ENCODE data around the gene BCAS3. TPM values are rescaled to one million over a fixed set of nuclear protein-coding genes. Genes with fewer than 3 reads are reported as not detected.
A peak's percentile ranks its signal among the peaks of the same experiment; 100 is the strongest.

The BCAS3 gene
- total RNA-seq, 1 donor from 2014 or later: 14.5 TPM

GRCh38 chr17:61235827-61236197, 558.2 kb downstream of the BCAS3 start:
- H3K9ac ChIP-seq (ENCODE audit: low read length): no peak overlapping the region
- no peaks in the 10 kb centered on the region for H3K27me3 ChIP-seq (ENCODE audit: insufficient read depth, low read length)
- H3K36me3 ChIP-seq (ENCODE audit: insufficient read depth, low read length): no peaks in the 10 kb centered on the region
- peaks cover 5% of the 10 kb centered on the region for H3K9me3 ChIP-seq (ENCODE audit: insufficient read depth, low read depth, low read length)
- H3K9me3 Mint-ChIP-seq (ENCODE audit: unreplicated experiment): no peaks in the 10 kb centered on the region
- no peaks in the 10 kb centered on the region for H3K27me3 Mint-ChIP-seq (ENCODE audit: low read depth, unreplicated experiment)
- H3K4me2 ChIP-seq (ENCODE audit: low read length): peak overlapping the region; percentile 53
- FAIRE-seq: no peak
- H3K27ac Mint-ChIP-seq (ENCODE audit: unreplicated experiment): no peak overlapping the region
- no peaks in the 10 kb centered on the region for H4K20me1 ChIP-seq (ENCODE audit: insufficient read depth, low read length)
- no peak overlapping the region for H2AFZ ChIP-seq (ENCODE audit: low read depth, low read length)
- H3K4me1 ChIP-seq (ENCODE audit: insufficient read depth, low read length): peaks cover 30% of the 10 kb centered on the region
- TF ChIP-seq EZH2 (IDR thresholded peaks at IDR 0.05; ENCODE audit: insufficient read depth, low read length) (no peak), CTCF (IDR thresholded peaks at IDR 0.05; ENCODE audit: insufficient read depth, low read depth, low read length) (no peak)
- H3K4me1 Mint-ChIP-seq (ENCODE audit: low read depth, unreplicated experiment): peaks cover 22% of the 10 kb centered on the region
- no peak overlapping the region for H3K4me3 Mint-ChIP-seq (ENCODE audit: unreplicated experiment)
- no peaks in the 10 kb centered on the region for H3K79me2 ChIP-seq (ENCODE audit: insufficient read depth, low read length)
- H3K36me3 Mint-ChIP-seq (ENCODE audit: low read depth, unreplicated experiment): no peaks in the 10 kb centered on the region
- DNase-seq (ENCODE audit: low read depth): peak; percentile 66
- H3K27ac ChIP-seq (ENCODE audit: low read depth, low read length): no peak overlapping the region
- H3K4me3 ChIP-seq (ENCODE audit: insufficient read depth, low read depth, low read length): no peak overlapping the region

GRCh38 chr17:61237275-61237674, 559.6 kb downstream of the BCAS3 start:
- Histone ChIP-seq H3K9ac (ENCODE audit: low read length) (no peak overlapping the region), H3K9me3 (ENCODE audit: insufficient read depth, low read depth, low read length) (peaks cover 5% of the 10 kb centered on the region), H2AFZ (ENCODE audit: low read depth, low read length) (no peak overlapping the region), H3K4me3 (ENCODE audit: insufficient read depth, low read depth, low read length) (no peak overlapping the region), H3K79me2 (ENCODE audit: insufficient read depth, low read length) (no peaks in the 10 kb centered on the region), H3K36me3 (ENCODE audit: insufficient read depth, low read length) (no peaks in the 10 kb centered on the region), H3K27me3 (ENCODE audit: insufficient read depth, low read length) (no peaks in the 10 kb centered on the region), H3K27ac (ENCODE audit: low read depth, low read length) (no peak overlapping the region), H3K4me2 (ENCODE audit: low read length) (no peak overlapping the region), H3K4me1 (ENCODE audit: insufficient read depth, low read length) (peaks cover 30% of the 10 kb centered on the region), H4K20me1 (ENCODE audit: insufficient read depth, low read length) (no peaks in the 10 kb centered on the region)
- Mint-ChIP-seq H3K9me3 (ENCODE audit: unreplicated experiment) (no peaks in the 10 kb centered on the region), H3K4me3 (ENCODE audit: unreplicated experiment) (no peak overlapping the region), H3K36me3 (ENCODE audit: low read depth, unreplicated experiment) (no peaks in the 10 kb centered on the region), H3K27me3 (ENCODE audit: low read depth, unreplicated experiment) (no peaks in the 10 kb centered on the region), H3K27ac (ENCODE audit: unreplicated experiment) (no peak overlapping the region), H3K4me1 (ENCODE audit: low read depth, unreplicated experiment) (peaks cover 22% of the 10 kb centered on the region)
- DNase-seq (ENCODE audit: low read depth) (no peak), FAIRE-seq (no peak)
- TF ChIP-seq EZH2 (IDR thresholded peaks at IDR 0.05; ENCODE audit: insufficient read depth, low read length) (no peak), CTCF (IDR thresholded peaks at IDR 0.05; ENCODE audit: insufficient read depth, low read depth, low read length) (no peak)

- no peak overlapping the region for H2AFZ ChIP-seq (ENCODE audit: low read depth, low read length)
Observed at GRCh38 chr17:61238455-61238933, 560.8 kb downstream of the BCAS3 start.

More at GRCh38 chr17:61238455-61238933, 560.8 kb downstream of the BCAS3 start:
- Mint-ChIP-seq H3K4me3 (ENCODE audit: unreplicated experiment) (no peak overlapping the region), H3K36me3 (ENCODE audit: low read depth, unreplicated experiment) (no peaks in the 10 kb centered on the region), H3K27me3 (ENCODE audit: low read depth, unreplicated experiment) (no peaks in the 10 kb centered on the region), H3K4me1 (ENCODE audit: low read depth, unreplicated experiment) (peaks cover 19% of the 10 kb centered on the region), H3K27ac (ENCODE audit: unreplicated experiment) (no peak overlapping the region), H3K9me3 (ENCODE audit: unreplicated experiment) (no peaks in the 10 kb centered on the region)
- Histone ChIP-seq H3K4me1 (ENCODE audit: insufficient read depth, low read length) (peaks cover 19% of the 10 kb centered on the region), H3K27me3 (ENCODE audit: insufficient read depth, low read length) (no peaks in the 10 kb centered on the region), H3K9ac (ENCODE audit: low read length) (no peak overlapping the region), H3K79me2 (ENCODE audit: insufficient read depth, low read length) (no peaks in the 10 kb centered on the region), H4K20me1 (ENCODE audit: insufficient read depth, low read length) (no peaks in the 10 kb centered on the region), H3K9me3 (ENCODE audit: insufficient read depth, low read depth, low read length) (peaks cover 5% of the 10 kb centered on the region), H3K36me3 (ENCODE audit: insufficient read depth, low read length) (no peaks in the 10 kb centered on the region), H3K4me3 (ENCODE audit: insufficient read depth, low read depth, low read length) (no peak overlapping the region), H3K4me2 (ENCODE audit: low read length) (peak overlapping the region; percentile 31), H3K27ac (ENCODE audit: low read depth, low read length) (no peak overlapping the region)
- TF ChIP-seq CTCF (IDR thresholded peaks at IDR 0.05; ENCODE audit: insufficient read depth, low read depth, low read length) (no peak), EZH2 (IDR thresholded peaks at IDR 0.05; ENCODE audit: insufficient read depth, low read length) (no peak)
- peak; percentile 44 for DNase-seq (ENCODE audit: low read depth)
- FAIRE-seq: no peak
